Suprapubic skin (tissue), 3 donors: Measurements from ENCODE around the gene CD63.

Experiments
- POLR2A ChIP-seq, 2 donors: fragments of 450-650 bp; IDR thresholded peaks; one replicate each; pipeline ENCODE4 v1.6.1; 2017; ENCODE audit warnings: antibody characterized with exemption in 2 of 2, mild to moderate bottlenecking in 2 of 2, moderate library complexity in 2 of 2
- TF ChIP-seq, protein P1 (sequence below), 2 donors: fragments of 200-600 bp in 1 of 2; fragments of 450-650 bp in 1 of 2; sonication (generic) in 1 of 2; IDR thresholded peaks; one replicate each; pipeline ENCODE4 v1.5.1; 2016 to 2019; ENCODE audit warnings: antibody characterized with exemption in 2 of 2, mild to moderate bottlenecking in 1 of 2, moderate library complexity in 1 of 2

DNA sequence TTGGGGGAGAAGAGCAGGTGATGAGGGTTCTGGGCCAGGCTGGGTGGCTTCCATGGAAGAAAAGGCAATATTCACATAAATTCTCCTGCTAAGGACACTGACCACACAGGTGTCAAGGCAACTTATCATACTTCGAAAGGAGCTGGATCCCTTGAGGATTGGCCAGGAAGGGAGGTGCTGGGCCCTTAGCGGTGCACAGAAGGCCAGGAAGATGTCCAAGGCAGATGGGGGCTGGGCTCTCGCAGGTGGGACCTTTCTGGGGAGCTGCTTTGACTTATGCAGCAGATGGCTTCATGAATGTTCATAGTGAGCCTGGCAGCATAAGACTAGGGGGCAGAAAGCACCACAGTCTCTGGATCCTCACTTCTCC, 3.9 kb downstream of the CD63 start:
- TF ChIP-seq, protein P1, sequence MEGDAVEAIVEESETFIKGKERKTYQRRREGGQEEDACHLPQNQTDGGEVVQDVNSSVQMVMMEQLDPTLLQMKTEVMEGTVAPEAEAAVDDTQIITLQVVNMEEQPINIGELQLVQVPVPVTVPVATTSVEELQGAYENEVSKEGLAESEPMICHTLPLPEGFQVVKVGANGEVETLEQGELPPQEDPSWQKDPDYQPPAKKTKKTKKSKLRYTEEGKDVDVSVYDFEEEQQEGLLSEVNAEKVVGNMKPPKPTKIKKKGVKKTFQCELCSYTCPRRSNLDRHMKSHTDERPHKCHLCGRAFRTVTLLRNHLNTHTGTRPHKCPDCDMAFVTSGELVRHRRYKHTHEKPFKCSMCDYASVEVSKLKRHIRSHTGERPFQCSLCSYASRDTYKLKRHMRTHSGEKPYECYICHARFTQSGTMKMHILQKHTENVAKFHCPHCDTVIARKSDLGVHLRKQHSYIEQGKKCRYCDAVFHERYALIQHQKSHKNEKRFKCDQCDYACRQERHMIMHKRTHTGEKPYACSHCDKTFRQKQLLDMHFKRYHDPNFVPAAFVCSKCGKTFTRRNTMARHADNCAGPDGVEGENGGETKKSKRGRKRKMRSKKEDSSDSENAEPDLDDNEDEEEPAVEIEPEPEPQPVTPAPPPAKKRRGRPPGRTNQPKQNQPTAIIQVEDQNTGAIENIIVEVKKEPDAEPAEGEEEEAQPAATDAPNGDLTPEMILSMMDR (IDR thresholded peaks at IDR 0.05) = no peak
- TF ChIP-seq POLR2A (IDR thresholded peaks at IDR 0.05) = no peak
